H1 (cell line): ENCODE measurements around the gene KPNA6. TPM values are rescaled to one million over a fixed set of nuclear protein-coding genes. Genes with fewer than 3 reads are reported as not detected.

Experiments used
- CTCF ChIA-PET: fragments of 300-600 bp; sonication (Branson Sonifier 250); formaldehyde crosslinking; loops from one replicate; lab custom pipeline; 2021; ENCODE audit not compliant: partially characterized antibody; lab: Charles Lee
- POLR2A ChIA-PET: fragments of 300-600 bp; sonication (Branson Sonifier 250); formaldehyde crosslinking; loops from one replicate; lab custom pipeline; 2021; ENCODE audit warnings: inconsistent platforms; ENCODE audit not compliant: partially characterized antibody; lab: Charles Lee
- DNase-seq, 2 experiments: peaks; one replicate each; pipeline versions ENCODE4 v3.0.0 to v3.0.0-alpha.2; 2010 to 2022; ENCODE audit warnings: low spot score in 2 of 2, low read depth in 1 of 2, mixed read lengths in 1 of 2
- FAIRE-seq: peaks from 2 replicates; lab custom pipeline; 2011; peaks lifted over from hg19 to GRCh38; lab: Jason Lieb, UNC
- H2AFZ ChIP-seq: 2 replicates; pipeline ENCODE4 v1.8.1; 2012; ENCODE audit warnings: low read length, inconsistent platforms
- H2AK5ac ChIP-seq: 2 replicates; pipeline ENCODE4 v1.6.1; 2013; ENCODE audit warnings: low read depth, low read length
- H2BK120ac ChIP-seq: replicated peaks from 2 replicates; pipeline ENCODE3; 2013; ENCODE audit warnings: low read depth, low read length, inconsistent platforms
- H2BK12ac ChIP-seq: 2 replicates; pipeline ENCODE4 v1.6.1; 2013; ENCODE audit warnings: low read depth, low read length
- H2BK15ac ChIP-seq: 2 replicates; pipeline ENCODE4 v1.6.1; 2013; ENCODE audit warnings: low read length
- H2BK20ac ChIP-seq: 2 replicates; pipeline ENCODE4 v1.6.1; 2013; ENCODE audit warnings: low read length
- H2BK5ac ChIP-seq: 2 replicates; pipeline ENCODE4 v1.6.1; 2013; ENCODE audit warnings: low read depth, low read length
- H3K14ac ChIP-seq: 2 replicates; pipeline ENCODE4 v1.6.1; 2013; ENCODE audit warnings: inconsistent platforms; ENCODE audit not compliant: insufficient read length
- H3K18ac ChIP-seq: 2 replicates; pipeline ENCODE4 v1.6.1; 2013; ENCODE audit warnings: low read length; ENCODE audit errors: extremely low read depth
- H3K23ac ChIP-seq: 2 replicates; pipeline ENCODE4 v1.6.1; 2013; ENCODE audit warnings: inconsistent platforms; ENCODE audit not compliant: insufficient read length
- H3K23me2 ChIP-seq: 2 replicates; pipeline ENCODE4 v1.6.1; 2013; ENCODE audit warnings: low read depth, low read length
- H3K27ac ChIP-seq: 2 replicates; pipeline ENCODE4 v1.6.1; 2011; ENCODE audit warnings: low read depth, low read length, inconsistent platforms
- H3K27me3 ChIP-seq, 4 experiments: replicated peaks in 1 of 4; 1 replicate in 1 of 4; 2 replicates in 3 of 4; pipeline versions ENCODE4 v1.6.1 to v1.8.1; 2011 to 2013; ENCODE audit warnings: low read length in 3 of 4, mild to moderate bottlenecking in 3 of 4, inconsistent platforms in 2 of 4, mixed read lengths in 2 of 4, moderate library complexity in 1 of 4; ENCODE audit not compliant: control insufficient read depth in 3 of 4, insufficient read depth in 3 of 4; ENCODE audit errors: extremely low read depth in 1 of 4
- H3K36me3 ChIP-seq, 4 experiments: 2 replicates each; pipeline versions ENCODE4 v1.6.1 to v1.8.1; 2011 to 2013; ENCODE audit warnings: mild to moderate bottlenecking in 4 of 4, low read length in 3 of 4, moderate library complexity in 2 of 4, control low read depth in 1 of 4, inconsistent platforms in 1 of 4; ENCODE audit not compliant: insufficient read depth in 4 of 4, control insufficient read depth in 2 of 4
- H3K4ac ChIP-seq: replicated peaks from 2 replicates; pipeline ENCODE3; 2013; ENCODE audit warnings: low read length, low read depth, mixed read lengths, inconsistent platforms; ENCODE audit not compliant: insufficient read length
- H3K4me1 ChIP-seq, 4 experiments: replicated peaks in 1 of 4; 1 replicate in 1 of 4; 2 replicates in 3 of 4; pipeline versions ENCODE4 v1.6.1 to v1.8.1; 2011 to 2013; ENCODE audit warnings: low read length in 3 of 4, inconsistent platforms in 2 of 4, mixed read lengths in 1 of 4; ENCODE audit not compliant: insufficient read depth in 4 of 4, control insufficient read depth in 3 of 4
- H3K4me2 ChIP-seq, 2 experiments: 2 replicates each; pipeline versions ENCODE4 v1.6.1 to v1.8.1; 2011 to 2013; ENCODE audit warnings: low read depth in 2 of 2, low read length in 2 of 2, control low read depth in 1 of 2, inconsistent platforms in 1 of 2, mild to moderate bottlenecking in 1 of 2; ENCODE audit not compliant: insufficient read depth in 1 of 2
- H3K4me3 ChIP-seq, 4 experiments: fragments of 200-600, 300-600 bp in 1 of 4; sonication (generic), shearing (Covaris generic), sonication (Bioruptor Twin) in 1 of 4; 2 replicates each; pipeline versions ENCODE4 v1.5.1 to v1.8.1; 2011 to 2016; ENCODE audit warnings: low read length in 4 of 4, low read depth in 3 of 4, control low read depth in 2 of 4, inconsistent platforms in 2 of 4, mild to moderate bottlenecking in 2 of 4, mixed read lengths in 1 of 4, moderate library complexity in 1 of 4; ENCODE audit not compliant: insufficient read depth in 2 of 4; ENCODE audit errors: extremely low read depth in 1 of 4
- H3K56ac ChIP-seq: replicated peaks from 2 replicates; pipeline ENCODE3; 2013; ENCODE audit warnings: low read depth, mild to moderate bottlenecking, mixed read lengths, low read length, inconsistent platforms; ENCODE audit not compliant: insufficient read length
- H3K79me1 ChIP-seq: 2 replicates; pipeline ENCODE4 v1.6.1; 2013; ENCODE audit warnings: low read depth, low read length, control low read depth
- H3K79me2 ChIP-seq, 2 experiments: 2 replicates each; pipeline versions ENCODE4 v1.6.1 to v1.8.1; 2012 to 2013; ENCODE audit warnings: low read length in 2 of 2, mild to moderate bottlenecking in 2 of 2, inconsistent platforms in 1 of 2; ENCODE audit not compliant: insufficient read depth in 2 of 2, control insufficient read depth in 1 of 2
- H3K9ac ChIP-seq, 4 experiments: replicated peaks in 1 of 4; 1 replicate in 1 of 4; 2 replicates in 3 of 4; pipeline versions ENCODE4 v1.6.1 to v1.8.1; 2011 to 2013; ENCODE audit warnings: low read depth in 3 of 4, low read length in 3 of 4, control low read depth in 2 of 4, mild to moderate bottlenecking in 2 of 4, moderate library complexity in 2 of 4, inconsistent platforms in 1 of 4; ENCODE audit errors: extremely low read depth in 1 of 4
- H3K9me3 ChIP-seq, 2 experiments: 2 replicates each; pipeline versions ENCODE4 v1.6.1 to v1.8.1; 2012 to 2013; ENCODE audit warnings: mild to moderate bottlenecking in 2 of 2, moderate library complexity in 2 of 2, control low read depth in 1 of 2, inconsistent platforms in 1 of 2, low read depth in 1 of 2, low read length in 1 of 2, mixed read lengths in 1 of 2; ENCODE audit not compliant: insufficient read depth in 2 of 2
- H4K20me1 ChIP-seq, 2 experiments: replicated peaks in 1 of 2; 2 replicates each; pipeline versions ENCODE3 to v1.8.1; 2011 to 2013; ENCODE audit warnings: inconsistent platforms in 2 of 2, low read length in 2 of 2, mild to moderate bottlenecking in 1 of 2; ENCODE audit not compliant: insufficient read depth in 2 of 2, control insufficient read depth in 1 of 2
- H4K5ac ChIP-seq: 2 replicates; pipeline ENCODE4 v1.6.1; 2013; ENCODE audit warnings: low read length, low read depth, mixed read lengths, inconsistent platforms; ENCODE audit not compliant: insufficient read length
- H4K8ac ChIP-seq: 2 replicates; pipeline ENCODE4 v1.8.0; 2013; ENCODE audit warnings: mild to moderate bottlenecking, moderate library complexity, low read length, inconsistent platforms; ENCODE audit not compliant: insufficient read depth; ENCODE audit errors: extremely low read depth
- H4K91ac ChIP-seq: replicated peaks from 2 replicates; pipeline ENCODE3; 2013; ENCODE audit warnings: low read length, mixed read lengths, inconsistent platforms; ENCODE audit not compliant: insufficient read length
- ATF3 ChIP-seq: IDR thresholded peaks from 2 replicates; pipeline ENCODE4 v1.6.1; 2011; ENCODE audit warnings: low read depth, mild to moderate bottlenecking, low read length; ENCODE audit not compliant: insufficient read depth
- CHD2 ChIP-seq: IDR thresholded peaks from 2 replicates; pipeline ENCODE4 v1.6.1; 2012; ENCODE audit warnings: low read length, improper control_type of control experiment
- EP300 ChIP-seq, 2 experiments: IDR thresholded peaks; 1 replicate in 1 of 2; 2 replicates in 1 of 2; pipeline ENCODE4 v1.6.1; 2011 to 2012; ENCODE audit warnings: low read depth in 2 of 2, low read length in 2 of 2, mild to moderate bottlenecking in 2 of 2, borderline replicate concordance in 1 of 2, inconsistent platforms in 1 of 2, moderate library complexity in 1 of 2
- GTF2F1 ChIP-seq: IDR thresholded peaks from 2 replicates; pipeline ENCODE4 v1.6.1; 2012; ENCODE audit warnings: low read depth, low read length, improper control_type of control experiment, borderline replicate concordance
- MAFK ChIP-seq: IDR thresholded peaks from 2 replicates; pipeline ENCODE4 v1.6.1; 2012; ENCODE audit warnings: low read depth, mild to moderate bottlenecking, improper control_type of control experiment, low read length
- NANOG ChIP-seq: IDR thresholded peaks from 2 replicates; pipeline ENCODE4 v1.6.1; 2011; ENCODE audit warnings: low read length, low read depth, mild to moderate bottlenecking, inconsistent platforms; ENCODE audit not compliant: insufficient read depth, poor library complexity, severe bottlenecking
- SIN3A ChIP-seq, 2 experiments: IDR thresholded peaks in 1 of 2; conservative IDR thresholded peaks in 1 of 2; 2 replicates each; pipeline ENCODE4 v1.6.1; 2011 to 2012; ENCODE audit warnings: low read length in 2 of 2, improper control_type of control experiment in 1 of 2, low read depth in 1 of 2, mild to moderate bottlenecking in 1 of 2
- SRF ChIP-seq: IDR thresholded peaks from 2 replicates; pipeline ENCODE4 v1.6.1; 2011; ENCODE audit warnings: mild to moderate bottlenecking, low read depth, low read length, moderate library complexity
- SUZ12 ChIP-seq: fragments of 200-600 bp; sonication (generic); IDR thresholded peaks from 2 replicates; pipeline ENCODE4 v1.6.1; 2012; ENCODE audit warnings: mild to moderate bottlenecking, inconsistent platforms, low read length, moderate library complexity, mixed read lengths
- WGBS, 2 experiments: shearing (Covaris generic) in 1 of 2; methylation state at CpG; one replicate each; pipeline versions ENCODE4 v1.1.6 to v1.1.7; 2013 to 2015; ENCODE audit warnings: low lambda C conversion rate in 2 of 2, mixed read lengths in 2 of 2, inconsistent platforms in 1 of 2, low coverage in 1 of 2, missing lambda C conversion rate in 1 of 2; ENCODE audit not compliant: insufficient replicate concordance in 2 of 2, insufficient coverage in 1 of 2, insufficient read length in 1 of 2; ENCODE audit errors: extremely low coverage in 1 of 2, missing lambda C conversion rate in 1 of 2; 5-methylcytosine and 5-hydroxymethylcytosine counted together
- polyA plus RNA-seq, 7 experiments: library from polyadenylated mRNA; depleted of rRNA in 3 of 7; stranded (reverse) in 5 of 7; unstranded in 2 of 7; fragments of >200 nt in 5 of 7; fragments of 200-250 nt in 2 of 7; gene quantifications; 1 replicate in 5 of 7; 2 replicates in 1 of 7; 4 replicates in 1 of 7; pipeline versions ENCODE4 v1.2.1 to v1.2.3, GENCODE V29; 2011 to 2013; ENCODE audit warnings: missing spikeins in 2 of 7, mixed read lengths in 2 of 7
- total RNA-seq: library from RNA; stranded (reverse); fragmentation: NEBNext Ultra II Directional; extraction: Animal tissue kit (Norgen Biotek cat#: 25700); gene quantifications from 2 replicates; pipeline ENCODE4 v1.2.1, GENCODE V29; 2021

Gene KPNA6
- total and polyA plus RNA-seq, 2 of the 8 experiments (the other 6 are each of a cell fraction or from before 2014, with no cell fraction given) = 24.2 to 120 TPM

- Histone ChIP-seq H3K23me2 (peaks cover 2% of the 10 kb centered on the region; the same call in 1 of the 2 replicates), H3K23ac (no peak overlapping the region), H3K27me3 (no peaks in the 10 kb centered on the region), H4K5ac (no peak overlapping the region), H4K91ac (no peak overlapping the region), H3K4me3 (no peak overlapping the region), H3K79me1 (peaks cover 3% of the 10 kb centered on the region; the same call in 1 of the 2 replicates), H3K4me2 (peak overlapping the region in 1 of 2 experiments; percentile 7; a peak in 1 of 4 replicates), H2BK120ac (no peak overlapping the region), H2BK20ac (no peak overlapping the region), H3K9me3 (no peaks in the 10 kb centered on the region), H3K27ac (no peak overlapping the region), H3K56ac (no peak overlapping the region), H2BK12ac (no peak overlapping the region), H3K79me2 (peaks cover 7 to 45% of the 10 kb centered on the region in 2 experiments), H2BK5ac (no peak overlapping the region), H3K4me1 (peaks cover 8 to 15% (median 10%) of the 10 kb centered on the region in 4 experiments; a peak in 6 of 7 replicates), H4K20me1 (peaks cover 0 to 8% of the 10 kb centered on the region in 2 experiments), H3K18ac (no peak overlapping the region), H2AFZ (no peak overlapping the region), H2BK15ac (no peak overlapping the region), H3K36me3 (peaks cover 13 to 42% (median 33%) of the 10 kb centered on the region in 4 experiments), H3K14ac (no peak overlapping the region), H3K9ac (peak overlapping the region in 1 of 4 experiments; percentile 23; a peak in 1 of 7 replicates), H2AK5ac (no peak overlapping the region), H3K4ac (no peak overlapping the region), H4K8ac (no peak overlapping the region)
- POLR2A ChIA-PET = interaction anchor here (1.1 to 18.1 kb wide), 3 partner anchors 14 to 151 kb away, joined by 3 to 332 read pairs (median 10); partner anchors contain the start of genes CCDC28B and IQCC
- WGBS, 2 experiments = 92% methylated on average over 6 of the region's 6 CpGs; no CpG with 5 or more reads in 1 of the 2 experiments
- FAIRE-seq (no peak), DNase-seq (no peak)
- CTCF ChIA-PET = interaction anchor here (1.2 kb wide), 1 partner anchor 9 kb away, joined by 3 read pairs; no protein-coding TSS in a partner anchor
- TF ChIP-seq ATF3 (no peak), GTF2F1 (no peak), NANOG (no peak), SRF (no peak), MAFK (no peak), CHD2 (no peak), EP300 (IDR thresholded peaks at IDR 0.05; ENCODE audit: borderline replicate concordance in 1 of 2, low read depth in 2 of 2, low read length in 2 of 2) (no peak), SUZ12 (no peak), SIN3A (conservative IDR thresholded peaks at IDR 0.05 in 1 of 2, IDR thresholded peaks at IDR 0.05 in 1 of 2; ENCODE audit: low read depth in 1 of 2, low read length in 2 of 2) (no peak)
Observed at GRCh38 chr1:32182060-32182459, 74.2 kb downstream of the KPNA6 start.
